ENCODE data around the gene OR5P2.

DNA sequence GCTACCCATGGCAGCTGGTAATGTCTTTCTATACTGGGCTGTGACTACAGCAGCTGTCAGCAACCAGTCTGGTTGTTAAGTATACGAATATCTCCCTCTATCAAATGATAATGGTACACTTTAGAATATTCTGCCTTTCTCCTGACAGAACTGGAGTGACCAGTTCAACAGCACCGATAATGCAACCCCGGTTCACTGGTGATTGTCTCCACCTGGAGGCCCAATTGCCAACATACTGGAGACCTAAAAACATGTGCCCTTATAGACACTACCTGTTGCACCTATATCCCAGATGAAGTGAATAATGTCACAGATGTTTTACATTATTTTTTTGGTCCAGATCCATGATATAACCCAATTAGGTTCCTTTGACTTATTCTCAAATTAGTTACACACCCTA is 21.1 kb downstream of the OR5P2 start:
- TF ChIP-seq CHD2 (IDR thresholded peaks at IDR 0.05; ENCODE audit: low read length): no peak
- peak in 1 of 3 experiments; percentile 28; a peak in 1 of 4 replicates for TF ChIP-seq CTCF (IDR thresholded peaks at IDR 0.05; ENCODE audit: control extremely low read depth in 1 of 3, insufficient read depth in 1 of 3, low read depth in 1 of 3, low read length in 3 of 3)
- TF ChIP-seq POLR2AphosphoS5 (IDR thresholded peaks at IDR 0.05; ENCODE audit: low read depth, low read length): no peak
- no peak for TF ChIP-seq EZH2 (IDR thresholded peaks at IDR 0.05; ENCODE audit: low read depth, low read length, severe bottlenecking)
- no peak for TF ChIP-seq CREB1 (IDR thresholded peaks at IDR 0.05)
- no peak for TF ChIP-seq TAF1 (IDR thresholded peaks at IDR 0.05; ENCODE audit: low read depth, low read length)
- TF ChIP-seq ATF3 (IDR thresholded peaks at IDR 0.05; ENCODE audit: insufficient read depth, low read depth, low read length): no peak
- TF ChIP-seq POLR2A (IDR thresholded peaks at IDR 0.05; ENCODE audit: control extremely low read depth in 1 of 2, low read depth in 2 of 2, low read length in 2 of 2): no peak
